GM21390 (cell line): ENCODE data around the gene NEUROD4.

ENCODE experiments used
- ATAC-seq: cut with Tn5 transposase; IDR thresholded peaks from one replicate; pipeline ENCODE4 v1.9.1; 2021; ENCODE audit not compliant: unreplicated experiment

Gene NEUROD4

DNA sequence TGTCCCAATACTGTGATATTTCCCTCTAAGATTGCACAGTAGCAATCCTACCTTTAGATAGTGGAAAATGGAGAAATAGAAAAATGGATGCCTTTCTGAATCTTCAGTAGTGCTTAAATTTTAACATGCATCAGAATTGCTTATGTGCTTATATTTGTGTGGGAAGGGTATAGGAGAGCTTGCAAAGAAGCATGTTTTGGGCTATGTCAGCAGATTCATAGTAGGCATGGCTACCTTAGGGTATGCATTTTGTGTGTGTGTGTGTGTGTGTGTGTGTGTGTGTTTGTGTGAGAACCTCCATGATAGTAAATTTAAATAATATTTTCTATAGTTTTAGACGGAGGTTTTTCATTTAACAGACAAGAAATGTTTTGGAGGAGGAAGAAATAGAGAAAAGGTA lies 38.3 kb downstream of the NEUROD4 start:
- ATAC-seq = no peak

GRCh38 chr12:55058776-55059175 lies 39.0 kb downstream of the NEUROD4 start:
- ATAC-seq = no peak

DNA sequence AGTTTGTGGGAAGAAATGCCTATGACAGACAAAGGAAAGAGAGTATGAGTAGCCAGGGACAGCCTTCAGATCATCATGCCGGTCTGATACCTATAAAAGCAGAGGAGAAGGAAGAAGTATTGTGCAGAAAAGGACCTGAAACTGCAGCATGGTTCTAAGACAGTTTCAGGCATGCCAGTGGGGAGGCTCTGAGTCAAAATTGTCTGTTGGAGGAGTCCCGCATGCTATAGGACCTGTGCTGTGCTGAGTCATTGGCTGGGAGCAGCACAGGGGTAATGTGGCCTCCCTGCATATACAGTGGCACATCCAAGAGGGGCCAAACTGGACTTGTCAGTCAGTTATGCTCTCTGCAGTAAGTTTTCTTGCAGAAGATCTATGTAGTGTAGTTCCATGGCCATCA lies 40.7 kb downstream of the NEUROD4 start:
- ATAC-seq = peak; percentile 100

DNA sequence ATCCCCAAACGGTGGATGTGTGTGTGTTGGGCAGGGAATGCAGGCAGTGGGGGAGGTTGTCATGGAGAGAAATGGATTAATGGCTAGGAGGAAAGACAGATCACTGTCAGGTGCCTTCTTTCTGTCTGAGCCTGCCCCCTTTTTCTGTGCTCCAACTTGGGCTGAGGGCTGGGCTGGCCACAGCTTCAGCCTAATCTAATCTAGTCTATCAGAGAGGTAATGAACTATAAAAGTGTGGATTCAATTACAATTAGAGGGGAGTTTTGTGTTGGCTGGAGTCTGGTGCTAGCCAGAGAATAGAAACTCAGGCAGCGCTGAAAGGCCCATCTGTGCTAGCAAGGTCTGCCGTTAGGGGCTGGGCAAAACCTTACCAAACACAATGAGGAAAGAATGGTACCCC lies 41.2 kb downstream of the NEUROD4 start:
- no peak for ATAC-seq

DNA sequence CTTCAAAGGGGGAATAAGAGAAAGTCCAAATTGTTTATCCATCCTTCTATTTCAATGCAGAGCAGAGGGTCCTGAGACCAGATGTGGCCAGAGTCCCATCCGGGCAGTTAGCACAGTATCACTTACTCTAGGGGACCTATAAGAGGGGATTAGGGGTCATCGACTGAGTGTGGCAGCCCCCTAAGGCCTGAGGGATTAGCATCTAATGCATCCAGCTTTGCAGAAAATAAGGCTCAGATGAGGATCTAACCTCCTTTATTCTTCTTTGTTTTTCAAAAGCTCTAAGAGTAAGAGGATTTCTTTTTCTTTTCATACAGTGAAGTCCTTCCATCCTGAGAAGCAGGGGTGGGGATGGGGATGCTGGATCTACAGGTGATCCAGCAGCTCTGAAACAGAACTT lies 43.5 kb downstream of the NEUROD4 start:
- ATAC-seq = no peak

GRCh38 chr12:55065535-55065934 lies 45.8 kb downstream of the NEUROD4 start:
- ATAC-seq = no peak

GRCh38 chr12:55067701-55068100 lies 47.9 kb downstream of the NEUROD4 start:
- no peak for ATAC-seq

DNA sequence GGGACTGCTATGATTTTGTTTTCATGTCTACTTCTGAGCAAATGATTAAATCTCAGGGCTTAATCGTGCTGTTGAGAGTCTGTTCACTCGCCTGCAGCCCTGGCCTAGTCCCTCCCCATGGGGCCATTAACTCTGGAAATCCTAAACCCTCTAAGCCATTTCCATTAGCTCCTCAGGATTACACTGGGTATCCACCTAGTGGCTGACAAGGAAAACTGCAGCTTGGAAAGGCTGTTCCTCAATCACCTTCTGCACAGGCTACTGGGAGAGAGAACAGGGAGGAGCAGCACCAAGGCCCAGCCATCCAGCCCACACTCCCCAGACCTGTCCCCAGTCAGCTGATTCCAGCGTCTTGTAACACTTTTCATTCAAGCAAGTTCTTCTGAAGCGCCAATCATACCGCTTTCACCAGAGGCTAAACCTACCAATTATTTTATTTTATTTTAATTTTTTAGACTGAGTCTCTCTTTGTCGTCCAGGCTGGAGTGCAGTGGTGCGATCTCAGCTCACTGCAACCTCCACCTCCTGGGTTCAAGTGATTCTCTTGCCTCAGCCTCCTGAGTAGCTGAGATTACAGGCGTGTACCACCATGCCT lies 48.7 kb downstream of the NEUROD4 start:
- peak; percentile 62 for ATAC-seq

GRCh38 chr12:55072083-55072482 lies 52.3 kb downstream of the NEUROD4 start:
- ATAC-seq = peak; percentile 47

GRCh38 chr12:55073043-55074022 lies 53.6 kb downstream of the NEUROD4 start:
- ATAC-seq = no peak

DNA sequence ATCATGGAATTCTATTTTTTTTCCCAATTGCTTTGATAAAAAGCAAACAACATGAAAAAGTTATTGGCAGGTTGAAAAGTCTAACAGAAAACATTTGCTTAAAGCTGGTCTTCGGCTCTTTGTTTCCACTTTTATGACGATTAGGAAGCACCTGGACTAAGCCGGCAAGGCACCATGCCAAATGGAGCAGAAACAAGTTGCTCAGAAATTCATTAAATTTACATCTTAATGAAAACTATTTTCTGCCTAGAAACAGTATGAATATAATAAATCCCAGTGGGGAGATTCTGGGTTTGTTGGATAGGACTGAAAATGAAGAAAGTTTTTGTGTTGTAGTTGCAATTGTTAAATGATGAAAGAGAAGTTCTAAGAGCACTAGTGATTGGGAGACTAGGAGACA lies 55.0 kb downstream of the NEUROD4 start:
- no peak for ATAC-seq
